NCI-H1694 (cell line): Measurements from ENCODE around the gene HPX.

Experiments
- DNase-seq: peaks from one replicate; lab custom pipeline; 2025; lab: John Stamatoyannopoulos, UW

HPX gene

DNA sequence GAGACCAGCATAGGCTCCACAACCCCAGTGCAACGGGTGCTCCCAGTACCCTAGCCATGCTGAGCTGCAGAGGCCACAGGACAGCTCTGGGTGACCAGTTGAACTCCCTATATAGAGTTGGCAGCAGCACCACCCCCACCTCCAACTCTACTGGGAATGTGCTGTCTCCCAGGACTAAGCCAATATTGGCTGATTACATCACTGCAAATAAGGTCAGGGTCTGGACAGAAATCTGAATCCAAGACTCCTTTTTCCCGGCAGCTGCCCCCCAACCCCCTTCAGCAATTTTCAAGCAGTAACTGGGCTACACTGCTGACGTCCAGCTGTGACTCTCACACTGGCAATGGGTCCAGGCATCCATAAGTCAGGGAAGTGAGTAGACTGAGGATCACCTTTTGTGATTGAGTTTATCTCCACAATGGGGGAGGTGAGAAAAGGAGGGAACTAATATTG is at the start of gene HPX:
TSS of gene HPX (minus strand) at position 82 of the 453 bp plus-strand sequence. CDS start at position 58, 24 bp downstream.
- DNase-seq: no peak

- no peak for DNase-seq
Measured at GRCh38 chr11:6489306-6489705, 48.5 kb upstream of the HPX start.

DNA sequence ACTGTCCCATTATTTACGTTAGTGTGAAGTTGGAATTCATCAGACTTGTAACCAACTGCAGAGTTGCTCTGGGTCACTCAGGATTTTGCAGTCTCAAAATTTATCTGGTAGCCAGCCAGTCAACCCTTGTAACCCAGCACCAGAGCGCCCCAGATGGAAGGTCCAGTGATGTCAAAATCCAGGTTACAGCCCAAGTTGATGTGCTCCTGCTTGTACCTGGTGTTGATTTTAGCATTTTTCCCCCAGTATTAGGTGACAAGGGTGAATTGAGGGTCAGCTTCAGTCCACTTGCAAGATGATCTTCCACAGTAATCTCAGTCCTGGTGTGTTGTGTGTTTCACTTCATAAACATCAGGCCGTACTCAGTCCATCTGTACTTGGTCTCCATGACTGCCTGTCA is 48.0 kb upstream of the HPX start:
- DNase-seq: no peak

DNA sequence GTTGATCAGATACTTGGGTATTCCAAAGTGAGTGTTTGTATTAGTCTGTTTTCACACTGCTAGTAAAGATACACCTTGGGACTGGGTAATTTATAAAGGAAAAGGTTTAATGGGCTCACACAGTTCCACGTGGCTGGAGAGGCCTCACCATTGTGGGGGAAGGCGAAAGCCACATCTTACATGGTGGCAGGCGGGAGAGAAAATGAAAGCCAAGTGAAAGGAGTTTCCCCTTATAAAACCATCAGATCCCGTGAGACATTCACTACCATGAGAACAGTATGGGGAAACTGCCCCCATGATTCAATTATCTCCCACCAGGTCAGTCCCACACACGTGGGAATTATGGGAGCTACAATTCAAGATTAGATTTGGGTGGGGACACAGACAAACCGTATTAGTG is 47.6 kb upstream of the HPX start:
- no peak for DNase-seq

DNA sequence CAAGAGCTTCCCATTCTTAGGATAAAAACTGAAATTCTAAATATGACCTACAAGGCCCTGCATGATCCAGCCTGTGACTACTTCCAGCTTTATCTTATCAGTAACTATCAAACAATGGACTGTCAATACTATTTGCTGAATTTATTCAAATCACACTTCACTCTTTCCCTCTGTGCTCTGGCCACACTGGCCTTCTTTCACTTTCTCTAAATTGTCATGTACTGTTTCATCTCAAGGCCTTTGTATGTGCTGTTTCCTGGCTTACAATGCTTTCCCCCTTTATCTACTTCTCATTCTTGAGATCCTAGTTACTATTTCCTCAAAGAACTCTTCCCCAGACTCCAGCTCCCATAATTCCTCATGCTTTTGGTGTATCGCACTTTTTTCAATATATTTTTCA is 46.2 kb upstream of the HPX start:
- no peak for DNase-seq

DNA sequence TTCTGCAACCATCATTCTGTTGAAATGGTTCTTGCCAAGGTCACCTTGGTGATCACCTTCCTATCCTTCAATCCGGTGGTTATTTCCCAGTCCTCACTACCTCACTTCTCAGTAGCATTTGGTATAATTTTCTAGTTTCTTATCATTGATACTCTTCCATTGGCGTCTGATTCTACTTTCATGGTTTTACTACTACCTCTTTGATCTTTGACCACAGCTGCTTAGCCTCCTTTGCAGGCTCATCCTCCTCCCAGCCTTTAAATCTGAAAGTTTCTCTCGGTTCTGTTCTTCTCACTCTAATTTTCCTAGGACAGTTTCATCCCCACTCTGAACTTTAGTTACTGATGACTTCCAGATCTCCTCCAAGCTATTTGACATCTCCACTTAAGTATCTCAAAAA is 45.5 kb upstream of the HPX start:
- no peak for DNase-seq

- DNase-seq: no peak
Measured at GRCh38 chr11:6485661-6486060, 44.9 kb upstream of the HPX start.

GRCh38 chr11:6483015-6483414 is 42.2 kb upstream of the HPX start:
- no peak for DNase-seq

DNA sequence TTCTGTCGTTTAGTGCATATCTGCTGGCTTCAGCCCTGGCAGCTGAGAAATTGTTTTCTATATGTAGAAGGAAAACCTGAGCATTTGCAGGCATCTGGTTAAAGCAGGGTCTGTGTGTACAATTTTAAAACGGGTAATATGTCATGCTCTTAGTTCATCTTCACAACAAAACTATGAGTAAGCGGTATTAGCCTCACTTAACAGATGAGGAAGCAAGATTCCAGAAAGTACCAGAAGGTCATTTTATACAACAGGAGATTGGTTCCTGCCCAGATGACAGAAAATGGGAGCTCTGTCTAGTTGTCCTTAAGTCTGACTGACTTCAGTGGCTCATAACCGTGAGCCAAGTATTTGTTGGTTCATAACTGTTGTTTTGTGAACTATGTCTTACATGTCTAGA is 41.7 kb upstream of the HPX start:
- DNase-seq: no peak

DNA sequence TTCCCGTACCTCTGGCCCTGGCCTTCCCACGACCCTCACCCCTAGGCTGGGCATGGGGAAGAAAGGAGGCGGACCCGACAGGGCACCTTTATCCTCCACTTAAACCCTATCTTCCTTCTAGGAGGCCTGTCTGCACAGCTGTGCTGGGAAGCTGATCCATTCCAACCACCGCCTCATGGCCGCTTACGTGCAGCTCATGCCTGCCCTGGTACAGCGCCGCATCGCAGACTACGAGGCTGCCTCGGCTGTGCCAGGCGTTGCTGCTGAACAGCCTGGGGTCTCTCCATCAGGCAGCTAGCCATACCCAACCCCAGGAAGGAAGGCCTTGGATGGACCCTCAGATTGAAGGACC is 41.1 kb upstream of the HPX start:
- no peak for DNase-seq

DNA sequence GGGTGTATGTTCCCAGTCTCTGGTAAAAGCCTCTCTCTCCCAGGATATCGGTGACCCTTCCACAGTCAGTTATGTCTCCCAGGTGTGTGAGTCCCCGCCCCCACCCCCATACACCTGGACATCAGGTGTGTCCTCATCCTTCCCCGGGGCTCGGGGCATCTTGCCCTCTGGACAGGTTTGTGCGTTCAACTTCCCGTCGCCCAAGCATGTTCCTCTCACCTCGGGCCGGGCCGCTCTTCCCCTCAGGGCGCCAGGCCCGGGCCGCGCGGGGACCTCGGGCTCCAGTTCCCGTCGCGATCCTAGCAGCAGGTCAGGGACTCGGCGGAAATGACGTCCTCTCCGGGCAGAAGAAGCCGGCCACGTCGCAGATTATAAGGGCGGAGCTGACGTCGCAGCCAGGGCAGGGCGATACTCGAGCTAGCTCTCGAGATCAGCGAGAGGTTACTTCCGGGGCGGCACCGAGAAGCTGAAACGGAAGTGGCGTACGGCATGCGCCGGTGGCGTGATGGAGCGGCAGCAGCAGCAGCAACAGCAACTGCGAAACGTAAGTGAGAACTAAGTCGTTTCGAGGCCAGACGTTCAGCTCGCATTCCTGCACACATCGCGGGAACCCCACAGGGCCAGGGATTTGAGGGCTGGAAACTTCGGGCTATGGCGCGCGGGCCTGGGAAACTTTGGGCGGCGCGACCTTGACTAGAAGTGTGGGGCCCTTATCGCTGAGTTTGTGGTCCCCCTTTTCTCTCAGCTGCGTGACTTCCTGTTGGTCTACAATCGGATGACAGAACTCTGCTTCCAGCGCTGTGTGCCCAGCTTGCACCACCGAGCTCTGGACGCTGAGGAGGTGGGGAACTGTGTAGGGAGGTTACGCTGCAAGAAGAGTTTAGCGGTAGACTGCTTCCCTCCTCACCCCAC is 40.5 kb upstream of the HPX start, which contains the start of the genes ARFIP2 and TIMM10B:
TSS of gene ARFIP2 (minus strand) at position 320 of the 912 bp plus-strand sequence. CDS start 910 bp downstream, outside the sequence.
TSS of gene TIMM10B (plus strand) at position 490 of the 912 bp plus-strand sequence. CDS start at position 506, 16 bp downstream.
- DNase-seq: peak; percentile 92

DNA sequence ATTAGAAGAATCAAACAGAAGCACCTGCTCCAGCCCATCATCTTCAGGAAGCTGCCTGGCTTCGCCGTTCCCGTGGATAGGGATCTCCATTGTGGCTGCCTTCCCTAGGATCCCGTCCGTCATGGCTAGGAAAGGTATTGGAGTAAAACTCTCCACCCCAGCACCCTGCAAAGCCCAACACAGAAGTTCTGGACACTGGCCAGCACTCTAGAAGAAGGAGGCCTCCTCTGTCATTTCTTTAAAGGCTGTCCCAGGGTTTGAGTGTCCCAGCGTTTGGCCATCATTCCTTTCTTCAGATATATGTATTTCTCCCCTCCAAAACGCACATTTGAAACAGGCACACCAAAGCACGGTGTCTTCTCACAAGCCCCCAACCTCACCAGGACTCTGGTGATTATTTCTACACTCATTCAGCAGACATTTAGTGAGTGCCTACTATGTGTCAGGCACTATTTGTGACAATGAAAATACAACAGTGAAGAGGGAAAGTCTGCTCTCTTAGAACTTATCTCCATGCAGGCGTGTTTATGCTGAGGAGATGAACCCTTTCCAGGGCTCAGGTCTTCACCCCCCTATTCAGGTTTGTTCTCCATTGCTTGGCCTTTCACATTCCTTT is 39.6 kb upstream of the HPX start:
- DNase-seq: no peak

DNA sequence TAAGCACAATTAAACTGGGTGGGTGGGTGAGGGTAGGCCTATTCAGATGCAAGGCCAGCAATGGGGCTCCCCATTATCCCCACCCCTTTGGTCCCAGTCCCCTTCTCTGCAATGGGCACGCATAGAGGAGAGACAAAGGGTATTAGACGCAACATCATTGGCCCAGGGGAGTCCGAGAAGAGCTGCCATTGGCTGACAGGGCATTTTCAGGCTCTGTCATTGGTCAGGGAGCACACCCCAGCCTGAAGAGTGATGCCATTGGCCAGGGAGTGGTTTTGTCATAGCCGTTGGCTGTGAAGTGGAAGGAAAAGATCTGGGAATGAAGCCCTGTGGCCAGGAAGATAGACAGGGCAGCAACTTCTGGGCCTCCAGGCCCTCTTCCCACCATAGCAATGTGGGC is 35.8 kb upstream of the HPX start:
- DNase-seq: no peak

GRCh38 chr11:6475936-6476335 is 35.1 kb upstream of the HPX start:
- no peak for DNase-seq

DNA sequence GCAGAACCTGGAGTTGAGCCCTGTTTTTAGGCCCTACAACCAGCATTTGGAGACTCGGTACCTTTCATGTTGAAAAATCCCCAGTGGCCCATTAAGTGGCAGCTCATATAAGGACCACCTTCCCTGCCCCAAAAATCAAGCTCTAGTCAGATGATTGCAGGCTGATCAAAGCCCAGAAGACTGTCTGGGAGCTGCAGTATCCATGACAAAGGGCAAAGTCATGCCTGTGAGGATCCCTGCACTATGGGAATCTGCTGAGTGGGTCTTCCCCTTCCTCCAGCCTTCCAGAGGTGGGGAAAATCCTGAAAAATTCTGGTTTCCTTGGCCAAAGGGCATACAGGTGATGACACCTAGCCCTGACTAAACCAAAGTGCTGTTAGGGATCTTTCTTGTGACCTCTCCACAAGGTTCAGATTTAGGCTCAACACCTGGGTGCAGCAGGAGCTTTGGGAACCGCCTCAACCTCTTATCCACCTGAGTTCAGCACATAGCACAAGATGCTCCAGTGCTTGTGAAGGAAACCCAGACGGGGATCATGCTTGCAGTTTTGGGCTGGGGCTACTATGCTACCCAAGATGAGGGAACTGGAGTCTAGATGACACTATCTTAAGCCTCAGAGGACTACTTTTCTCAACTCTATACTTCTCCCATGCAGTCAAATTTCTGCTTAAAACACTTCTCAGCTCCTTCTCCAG is 34.2 kb upstream of the HPX start:
- no peak for DNase-seq

DNA sequence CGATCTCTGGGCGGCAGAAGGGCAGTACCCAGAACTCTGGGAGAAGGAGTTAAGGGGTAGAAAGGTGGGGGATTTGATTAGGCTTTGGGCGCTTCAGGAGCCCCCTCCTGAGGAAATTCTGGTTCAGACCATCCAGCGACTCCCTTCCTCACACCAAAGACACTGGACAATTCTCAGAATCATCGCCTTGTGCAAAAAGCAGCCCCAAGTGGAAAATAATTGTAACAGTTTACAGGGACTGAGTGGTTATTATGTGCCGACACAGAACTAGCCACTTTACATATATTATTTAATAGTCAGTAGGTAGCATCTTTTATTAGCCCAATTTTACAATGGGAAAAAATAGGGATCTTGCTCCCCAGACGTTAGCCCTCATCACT is 33.6 kb upstream of the HPX start:
- no peak for DNase-seq

DNA sequence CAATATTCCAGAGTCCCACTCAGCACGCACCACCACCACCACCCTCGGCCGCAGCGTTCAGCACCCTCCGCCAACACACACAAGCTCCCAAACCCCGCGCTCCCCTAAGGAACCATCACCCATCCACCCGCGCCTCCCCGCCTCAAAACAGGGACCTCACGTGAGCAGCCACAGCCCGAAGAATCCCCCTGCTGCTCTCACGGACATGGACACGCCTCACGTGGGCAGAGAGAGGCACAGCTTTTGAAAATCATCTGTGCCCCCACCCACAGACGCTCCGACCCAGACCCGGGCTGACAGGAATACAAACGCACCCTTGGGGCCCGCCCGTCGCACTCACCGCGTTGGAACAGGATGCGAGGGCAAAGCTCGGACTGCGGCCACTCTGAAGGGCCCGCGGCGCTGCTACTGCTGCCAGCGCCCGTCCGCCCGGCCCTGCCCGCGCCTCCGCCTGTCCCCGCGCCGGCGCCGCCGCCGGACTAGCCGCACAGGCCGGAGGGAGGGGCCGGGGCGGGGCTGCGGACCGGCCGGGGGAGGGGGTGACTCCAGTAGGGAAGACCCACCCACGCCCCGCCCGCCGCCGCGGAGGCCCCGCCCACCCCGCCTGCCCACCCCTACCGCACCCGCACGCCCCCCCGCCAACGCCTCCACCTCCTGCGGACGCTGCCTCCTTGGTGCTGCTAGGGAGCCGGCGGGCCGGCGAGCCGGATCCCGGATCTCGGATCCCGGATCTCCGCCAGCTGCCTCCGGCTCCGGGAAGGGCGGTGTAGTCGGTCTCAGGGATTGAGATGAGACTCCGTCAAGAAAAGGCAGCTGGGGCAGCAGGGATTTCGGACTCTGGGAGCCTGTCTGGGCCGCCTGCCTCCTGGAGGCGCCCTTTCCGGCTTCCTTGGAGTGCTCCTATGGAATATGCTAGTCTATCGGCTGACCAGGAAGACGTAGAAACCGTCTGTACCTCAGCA is 32.9 kb upstream of the HPX start, which contains the start of gene TRIM3:
TSS of gene TRIM3 (minus strand) at position 491 of the 962 bp plus-strand sequence. CDS start 8,246 bp downstream, outside the sequence.
- no peak for DNase-seq

DNA sequence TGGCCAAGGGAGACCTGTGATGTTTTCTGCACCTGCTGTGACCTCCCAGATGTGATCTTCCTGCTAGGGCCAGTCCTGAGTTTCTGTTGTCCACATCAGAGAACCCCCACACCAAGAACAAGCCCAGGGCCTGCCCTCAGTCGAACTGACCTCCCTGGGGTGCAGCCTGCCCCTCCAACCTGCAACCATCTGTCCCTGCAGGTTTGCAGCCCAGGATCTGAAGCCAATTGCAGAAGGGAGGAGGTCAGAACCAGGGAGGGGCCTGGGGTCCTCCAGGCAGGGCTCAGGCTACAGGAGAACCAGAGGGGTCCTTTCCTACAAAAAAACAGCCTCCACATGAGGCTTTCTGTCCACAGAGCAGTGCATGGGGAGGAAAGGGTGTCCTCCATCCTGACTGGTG is 32.1 kb upstream of the HPX start:
- DNase-seq: no peak

- no peak for DNase-seq
Measured at GRCh38 chr11:6469599-6469998, 28.8 kb upstream of the HPX start.

DNA sequence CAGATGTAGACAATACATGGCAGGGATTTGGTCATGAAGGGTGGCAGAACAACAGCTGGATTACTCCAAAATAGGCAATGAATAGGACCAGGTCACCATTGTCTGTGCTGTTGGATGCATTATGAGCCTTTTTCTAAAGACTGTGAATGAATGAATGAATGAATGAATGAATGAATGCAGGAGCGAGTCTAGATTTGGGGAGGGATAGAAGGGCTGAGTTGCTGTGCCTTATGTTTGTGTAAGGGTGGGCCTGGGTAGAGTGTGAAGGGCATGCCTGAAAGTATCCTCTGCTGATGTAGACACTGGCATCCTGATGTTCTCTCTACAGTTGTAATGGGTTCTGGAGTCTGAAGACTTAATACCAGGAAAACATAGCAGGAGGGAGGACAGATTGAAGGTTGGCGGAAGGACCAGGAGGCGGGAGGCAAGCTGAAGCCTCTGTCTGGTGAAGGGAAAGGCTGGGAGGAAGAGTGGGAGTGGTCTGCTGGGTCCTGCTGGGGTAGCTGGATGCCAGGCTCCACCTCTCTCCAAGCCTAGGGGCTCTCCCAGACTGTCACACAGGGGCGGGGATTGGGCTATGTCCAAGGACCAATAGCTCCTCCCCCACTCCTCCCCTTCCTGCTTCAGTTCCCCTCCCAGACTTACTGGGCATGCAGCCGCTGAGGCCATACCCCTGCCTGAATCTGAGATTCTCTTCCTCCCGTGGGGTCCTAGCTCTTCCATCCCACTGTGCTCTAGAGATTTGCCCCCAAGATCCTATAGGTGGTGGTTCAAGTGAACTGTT is 28.1 kb upstream of the HPX start:
- no peak for DNase-seq

DNA sequence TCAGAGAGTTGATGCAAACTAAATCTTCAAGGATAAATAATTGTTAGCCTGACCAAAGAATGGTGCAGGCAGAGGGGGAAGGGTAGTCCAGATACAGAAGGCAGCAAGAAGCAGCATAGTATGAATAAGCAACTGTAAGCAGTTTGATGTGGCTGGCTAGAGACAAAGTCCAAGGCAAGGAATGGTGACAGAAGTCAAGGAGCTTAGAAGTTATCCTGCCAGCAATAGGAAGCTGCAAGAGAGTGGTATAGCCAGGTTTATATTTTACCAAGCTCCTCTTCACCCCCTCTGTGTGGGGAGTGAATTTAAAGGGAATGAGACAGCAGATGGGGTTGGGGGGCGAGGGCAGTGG is 18.3 kb upstream of the HPX start:
- DNase-seq: no peak
